ENCODE measurements around the gene SERTAD2. TPM values are rescaled to one million over a fixed set of nuclear protein-coding genes. Genes with fewer than 3 reads are reported as not detected.

Gene SERTAD2
- total and polyA plus RNA-seq, 2 donors (not counting 3 experiments of a cell fraction or from before 2014, with no cell fraction given), result 5.5 to 11.2 TPM

DNA sequence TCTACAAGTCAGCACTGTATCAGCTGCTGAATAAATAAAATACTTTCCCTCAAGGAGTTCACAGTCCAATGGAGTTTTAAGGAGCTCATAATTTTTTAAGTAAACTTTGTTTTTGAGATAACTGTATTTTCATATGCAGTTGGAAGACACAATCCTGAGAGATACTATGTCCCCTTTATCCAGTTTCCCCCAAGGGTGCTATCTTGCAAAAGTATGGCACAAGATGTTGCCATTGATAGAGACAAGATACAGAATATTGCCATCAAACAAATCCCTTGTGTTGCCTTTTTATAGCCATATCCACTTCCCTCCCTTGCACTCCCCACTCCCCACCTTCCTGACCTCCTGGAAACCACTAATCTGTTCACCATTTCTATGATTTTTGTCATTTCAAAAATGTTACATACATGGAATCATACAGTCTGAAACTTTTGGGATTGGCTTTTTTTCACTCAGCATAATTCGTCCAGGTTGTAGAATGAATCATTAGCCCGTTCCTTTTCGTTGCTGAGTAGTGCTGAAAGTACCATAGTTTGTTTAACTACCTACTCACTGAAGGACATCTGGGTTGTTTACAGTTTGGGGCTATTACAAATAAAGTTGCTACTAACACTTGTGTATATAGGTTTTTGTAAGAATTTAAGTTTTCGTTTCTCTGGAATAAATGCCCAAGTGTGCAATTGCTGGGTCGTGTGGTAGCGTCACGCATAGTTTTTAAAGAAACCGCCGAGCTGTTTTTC, 30.2 kb upstream of the SERTAD2 start:
- Histone ChIP-seq H3K4me2 (ENCODE audit: insufficient read depth, low read length) (no peak overlapping the region), H4K20me1 (replicated peaks; ENCODE audit: control insufficient read depth, extremely low read depth, insufficient read depth, low read length) (no peaks in the 10 kb centered on the region), H3K36me3 (ENCODE audit: control insufficient read depth in 2 of 2, extremely low read depth in 1 of 2, insufficient read depth in 2 of 2, low read length in 2 of 2) (no peaks in the 10 kb centered on the region), H3K9ac (replicated peaks; ENCODE audit: extremely low read depth, insufficient read depth, low read length) (no peak overlapping the region), H3K27ac (ENCODE audit: insufficient read depth, low read depth, low read length) (no peak overlapping the region), H3K4me1 (ENCODE audit: control insufficient read depth, extremely low read depth, insufficient read depth, low read length) (no peaks in the 10 kb centered on the region), H3K9me1 (replicated peaks; ENCODE audit: control insufficient read depth, extremely low read depth, insufficient read depth, low read length) (no peaks in the 10 kb centered on the region), H3K27me3 (ENCODE audit: control insufficient read depth in 2 of 2, insufficient read depth in 2 of 2, low read length in 2 of 2) (no peaks in the 10 kb centered on the region), H3K79me2 (ENCODE audit: control insufficient read depth, insufficient read depth, low read length) (no peaks in the 10 kb centered on the region), H3K9me3 (replicated peaks; ENCODE audit: control insufficient read depth, insufficient read depth, low read length) (no peaks in the 10 kb centered on the region), H3K4me3 (replicated peaks in 1 of 3; ENCODE audit: insufficient read depth in 1 of 3, low read depth in 1 of 3, low read length in 3 of 3) (no peak overlapping the region), H2AFZ (ENCODE audit: low read depth, low read length) (no peak overlapping the region)
- intact Hi-C loops (cut with micrococcal nuclease), result no loop called here
- dilution Hi-C loops (cut with MboI; ENCODE audit: extremely low pct_ligation_motif_present, low sequenced_read_pairs), result no loop called here
- DNase-seq (ENCODE audit: low read depth, low spot score) (no peak), FAIRE-seq (no peak)
- ChIA-PET CTCF (no interaction called here), POLR2A (no interaction called here)
- BruUV-seq (replicated peaks), result no TSS peak
- TF ChIP-seq GATA2 (IDR thresholded peaks at IDR 0.05; ENCODE audit: insufficient read depth, insufficient read length, low read depth, low read length) (no peak), POLR2A (IDR thresholded peaks at IDR 0.05; ENCODE audit: low read depth, low read length) (no peak), MYC (IDR thresholded peaks at IDR 0.05; ENCODE audit: low read depth, low read length) (no peak), FOS (IDR thresholded peaks at IDR 0.05; ENCODE audit: borderline replicate concordance, insufficient read depth, low read length) (no peak)
- TF ChIP-seq, protein P1, sequence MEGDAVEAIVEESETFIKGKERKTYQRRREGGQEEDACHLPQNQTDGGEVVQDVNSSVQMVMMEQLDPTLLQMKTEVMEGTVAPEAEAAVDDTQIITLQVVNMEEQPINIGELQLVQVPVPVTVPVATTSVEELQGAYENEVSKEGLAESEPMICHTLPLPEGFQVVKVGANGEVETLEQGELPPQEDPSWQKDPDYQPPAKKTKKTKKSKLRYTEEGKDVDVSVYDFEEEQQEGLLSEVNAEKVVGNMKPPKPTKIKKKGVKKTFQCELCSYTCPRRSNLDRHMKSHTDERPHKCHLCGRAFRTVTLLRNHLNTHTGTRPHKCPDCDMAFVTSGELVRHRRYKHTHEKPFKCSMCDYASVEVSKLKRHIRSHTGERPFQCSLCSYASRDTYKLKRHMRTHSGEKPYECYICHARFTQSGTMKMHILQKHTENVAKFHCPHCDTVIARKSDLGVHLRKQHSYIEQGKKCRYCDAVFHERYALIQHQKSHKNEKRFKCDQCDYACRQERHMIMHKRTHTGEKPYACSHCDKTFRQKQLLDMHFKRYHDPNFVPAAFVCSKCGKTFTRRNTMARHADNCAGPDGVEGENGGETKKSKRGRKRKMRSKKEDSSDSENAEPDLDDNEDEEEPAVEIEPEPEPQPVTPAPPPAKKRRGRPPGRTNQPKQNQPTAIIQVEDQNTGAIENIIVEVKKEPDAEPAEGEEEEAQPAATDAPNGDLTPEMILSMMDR (IDR thresholded peaks at IDR 0.05; ENCODE audit: extremely low read depth in 1 of 2, insufficient read depth in 1 of 2, low read depth in 1 of 2, low read length in 2 of 2), result no peak
- TF ChIP-seq, protein P2, sequence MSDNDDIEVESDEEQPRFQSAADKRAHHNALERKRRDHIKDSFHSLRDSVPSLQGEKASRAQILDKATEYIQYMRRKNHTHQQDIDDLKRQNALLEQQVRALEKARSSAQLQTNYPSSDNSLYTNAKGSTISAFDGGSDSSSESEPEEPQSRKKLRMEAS (IDR thresholded peaks at IDR 0.05; ENCODE audit: insufficient read depth, insufficient read length), result no peak

Data from endothelial cell of umbilical vein (primary cell).